Panc1 (cell line): ENCODE results near the gene NPM1.

Source experiments
- CTCF ChIP-seq: fragments of 450-650 bp; IDR thresholded peaks from 2 replicates; pipeline ENCODE4 v1.5.1; 2017; ENCODE audit warnings: mild to moderate bottlenecking
- POLR2AphosphoS5 ChIP-seq: IDR thresholded peaks from 2 replicates; pipeline ENCODE4 v1.6.1; 2012; ENCODE audit warnings: mild to moderate bottlenecking, low read depth, low read length, moderate library complexity
- REST ChIP-seq, 2 experiments: IDR thresholded peaks; 2 replicates each; pipeline ENCODE4 v1.6.1; 2011 to 2012; ENCODE audit warnings: low read depth in 2 of 2, control low read depth in 1 of 2, low read length in 1 of 2, mild to moderate bottlenecking in 1 of 2, moderate library complexity in 1 of 2; ENCODE audit not compliant: insufficient read depth in 1 of 2

- no peak for TF ChIP-seq POLR2AphosphoS5
- no peak for TF ChIP-seq CTCF
- TF ChIP-seq REST (IDR thresholded peaks at IDR 0.05; ENCODE audit: insufficient read depth in 1 of 2, low read depth in 2 of 2, low read length in 1 of 2), result no peak
Measured at GRCh38 chr5:171424726-171425125, 37.1 kb downstream of the NPM1 start.
